Measurements from ENCODE around the gene CDK15. TPM values are rescaled to one million over a fixed set of nuclear protein-coding genes. Genes with fewer than 3 reads are reported as not detected.

CDK15 gene
- total and polyA plus RNA-seq, 8 donors = 0.09 to 0.35 (median 0.12) TPM; not detected in 3

- DNase-seq = no peak
- Histone ChIP-seq H3K27ac (no peak overlapping the region), H3K27me3 (no peaks in the 10 kb centered on the region), H3K4me1 (no peaks in the 10 kb centered on the region), H3K36me3 (no peaks in the 10 kb centered on the region), H3K9me3 (no peaks in the 10 kb centered on the region), H3K4me3 (no peak overlapping the region)
- WGBS, 2 donors = 75 to 77% methylated on average over 9 of the region's 9 CpGs
- FAIRE-seq = no peak
- intact Hi-C loops (cut with DNase I) = no loop called here
- ATAC-seq = no peak
- TF ChIP-seq CTCF (IDR thresholded peaks at IDR 0.05) = no peak
Measured at GRCh38 chr2:201833781-201834180, 27.4 kb downstream of the CDK15 start.

GRCh38 chr2:201835066-201835465, 28.7 kb downstream of the CDK15 start:
- Histone ChIP-seq H3K36me3 (no peaks in the 10 kb centered on the region), H3K27ac (no peak overlapping the region), H3K9me3 (no peaks in the 10 kb centered on the region), H3K4me1 (no peaks in the 10 kb centered on the region), H3K4me3 (no peak overlapping the region), H3K27me3 (no peaks in the 10 kb centered on the region)
- intact Hi-C loops (cut with DNase I) = no loop called here
- DNase-seq (no peak), ATAC-seq (no peak), FAIRE-seq (no peak)
- no peak for TF ChIP-seq CTCF (IDR thresholded peaks at IDR 0.05)
- 88 to 92% methylated on average over 3 of the region's 3 CpGs for WGBS, 2 donors

GRCh38 chr2:201837391-201837790, 31.1 kb downstream of the CDK15 start:
- Histone ChIP-seq H3K9me3 (no peaks in the 10 kb centered on the region), H3K4me1 (no peaks in the 10 kb centered on the region), H3K27me3 (no peaks in the 10 kb centered on the region), H3K36me3 (no peaks in the 10 kb centered on the region), H3K4me3 (no peak overlapping the region), H3K27ac (no peak overlapping the region)
- WGBS, 2 donors = 35% methylated on average over 2 of the region's 2 CpGs
- ATAC-seq (no peak), DNase-seq (no peak), FAIRE-seq (no peak)
- intact Hi-C loops (cut with DNase I) = no loop called here
- no peak for TF ChIP-seq CTCF (IDR thresholded peaks at IDR 0.05)

GRCh38 chr2:201837824-201838431, 31.6 kb downstream of the CDK15 start:
- intact Hi-C loops (cut with DNase I) = no loop called here
- Histone ChIP-seq H3K27ac (no peak overlapping the region), H3K36me3 (no peaks in the 10 kb centered on the region), H3K4me1 (no peaks in the 10 kb centered on the region), H3K27me3 (no peaks in the 10 kb centered on the region), H3K4me3 (no peak overlapping the region), H3K9me3 (no peaks in the 10 kb centered on the region)
- ATAC-seq (no peak), DNase-seq (no peak), FAIRE-seq (no peak)
- TF ChIP-seq CTCF (IDR thresholded peaks at IDR 0.05) = no peak
- 59 to 64% methylated on average over 4 of the region's 4 CpGs for WGBS, 2 donors

- DNase-seq = no peak
- no peak for TF ChIP-seq CTCF (IDR thresholded peaks at IDR 0.05)
- no peak overlapping the region for H3K27ac ChIP-seq
- H3K36me3 ChIP-seq = no peaks in the 10 kb centered on the region
- intact Hi-C loops (cut with DNase I) = no loop called here
- ATAC-seq = no peak
- H3K4me3 ChIP-seq = no peak overlapping the region
- H3K4me1 ChIP-seq = no peaks in the 10 kb centered on the region
- 86 to 95% methylated on average over 4 of the region's 4 CpGs for WGBS, 2 donors
- FAIRE-seq = no peak
- H3K9me3 ChIP-seq = no peaks in the 10 kb centered on the region
- no peaks in the 10 kb centered on the region for H3K27me3 ChIP-seq
Measured at GRCh38 chr2:201839727-201840126, 33.4 kb downstream of the CDK15 start.
